ENCODE measurements around the gene KDM3B. TPM values are rescaled to one million over a fixed set of nuclear protein-coding genes. Genes with fewer than 3 reads are reported as not detected.
A peak's percentile ranks its signal among the peaks of the same experiment; 100 is the strongest.
"Not testable (repeated sequence)": the region's sequence is repeated elsewhere in the genome, so short reads cannot be mapped to it uniquely, and the experiment has no call there.

Gene KDM3B
- total RNA-seq, 2 donors from 2014 or later: 61.2 to 85.1 TPM

GRCh38 chr5:138385660-138386059 lies 33.2 kb downstream of the KDM3B start:
- 48% methylated on average over 1 of the region's 1 CpG for WGBS
- H3K27me3 ChIP-seq (replicated peaks; ENCODE audit: insufficient read depth): no peaks in the 10 kb centered on the region
- no peaks in the 10 kb centered on the region for H3K4me1 ChIP-seq (replicated peaks)
- TF ChIP-seq POLR2A (IDR thresholded peaks at IDR 0.05) (no peak), CTCF (IDR thresholded peaks at IDR 0.05) (no peak), POLR2AphosphoS5 (IDR thresholded peaks at IDR 0.05) (no peak)
- no peak overlapping the region for H3K4me3 ChIP-seq
- H3K27ac ChIP-seq: no peak overlapping the region
- no peaks in the 10 kb centered on the region for H3K9me3 ChIP-seq
- DNase-seq (ENCODE audit: low spot score): no peak
- H3K36me3 ChIP-seq: peaks cover 0 to 8% of the 10 kb centered on the region in 2 donors
- intact Hi-C loops (cut with DNase I): no loop called here

DNA sequence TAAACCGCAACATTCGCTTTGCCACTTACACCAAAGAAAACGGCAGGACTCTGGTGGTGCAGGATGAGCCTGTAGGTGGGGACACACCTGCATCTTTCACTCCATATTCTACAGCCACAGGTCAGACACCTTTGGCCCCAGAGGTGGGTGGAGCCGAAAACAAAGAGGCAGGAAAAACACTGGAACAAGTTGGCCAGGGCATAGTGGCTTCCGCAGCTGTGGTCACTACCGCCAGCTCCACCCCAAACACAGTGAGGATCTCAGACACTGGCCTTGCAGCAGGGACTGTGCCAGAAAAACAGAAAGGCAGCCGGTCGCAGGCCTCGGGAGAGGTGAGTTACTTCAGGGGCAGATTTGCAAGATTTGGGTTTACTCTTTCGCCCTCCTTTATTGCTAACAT lies 33.8 kb downstream of the KDM3B start:
- Histone ChIP-seq H3K9me3 (no peaks in the 10 kb centered on the region), H3K27ac (no peak overlapping the region), H3K27me3 (replicated peaks; ENCODE audit: insufficient read depth) (no peaks in the 10 kb centered on the region), H3K4me1 (replicated peaks) (no peaks in the 10 kb centered on the region), H3K4me3 (no peak overlapping the region), H3K36me3 (peaks cover 0 to 3% of the 10 kb centered on the region in 2 donors)
- no peak for TF ChIP-seq POLR2AphosphoS5 (IDR thresholded peaks at IDR 0.05)
- no peak for TF ChIP-seq CTCF (IDR thresholded peaks at IDR 0.05)
- no peak for TF ChIP-seq POLR2A (IDR thresholded peaks at IDR 0.05)
- whole genome bisulfite sequencing: 85% methylated on average over 10 of the region's 10 CpGs
- DNase-seq (ENCODE audit: low spot score): no peak
- intact Hi-C loops (cut with DNase I): no loop called here

- no peak for TF ChIP-seq POLR2A (IDR thresholded peaks at IDR 0.05)
- TF ChIP-seq POLR2AphosphoS5 (IDR thresholded peaks at IDR 0.05): no peak
- TF ChIP-seq CTCF (IDR thresholded peaks at IDR 0.05): no peak
- H3K36me3 ChIP-seq: no peaks in the 10 kb centered on the region
Observed at GRCh38 chr5:138389332-138389731, 36.8 kb downstream of the KDM3B start.

DNA sequence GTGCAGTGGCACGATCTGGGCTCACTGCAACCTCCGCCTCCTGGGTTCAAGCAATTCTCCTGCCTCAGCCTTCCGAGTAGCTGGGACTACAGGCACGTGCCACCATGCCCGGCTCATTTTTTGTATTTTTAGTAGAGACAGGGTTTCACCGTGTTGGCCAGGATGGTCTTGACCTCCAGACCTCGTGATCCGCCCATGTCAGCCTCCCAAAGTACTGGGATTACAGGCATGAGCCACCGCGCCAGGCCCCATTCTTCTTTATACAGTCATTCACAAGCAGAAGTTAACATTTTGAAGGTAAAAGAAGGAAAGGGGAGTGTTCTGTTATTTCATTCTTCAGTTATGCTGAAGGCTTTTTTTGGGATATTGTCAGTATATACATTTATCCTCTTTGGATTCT lies 37.4 kb downstream of the KDM3B start:
- intact Hi-C loops (cut with DNase I); H3K9me3 ChIP-seq; H3K27ac ChIP-seq; H3K4me1 ChIP-seq (replicated peaks); H3K4me3 ChIP-seq; DNase-seq (ENCODE audit: low spot score); H3K27me3 ChIP-seq (replicated peaks; ENCODE audit: insufficient read depth); H3K36me3 ChIP-seq: not testable (repeated sequence)
- 90% methylated on average over 10 of the region's 10 CpGs for WGBS

More at GRCh38 chr5:138389332-138389731, 36.8 kb downstream of the KDM3B start:
- intact Hi-C loops (cut with DNase I): no loop called here
- no peaks in the 10 kb centered on the region for H3K27me3 ChIP-seq (replicated peaks; ENCODE audit: insufficient read depth)
- DNase-seq (ENCODE audit: low spot score): no peak
- H3K4me1 ChIP-seq (replicated peaks): no peaks in the 10 kb centered on the region
- H3K9me3 ChIP-seq: no peaks in the 10 kb centered on the region
- H3K27ac ChIP-seq: peak overlapping the region; percentile 36 to 43
- WGBS: 66% methylated on average over 3 of the region's 3 CpGs
- no peak overlapping the region for H3K4me3 ChIP-seq

GRCh38 chr5:138391859-138392386 lies 39.4 kb downstream of the KDM3B start:
- peak; percentile 36 for DNase-seq (ENCODE audit: low spot score)
- no peaks in the 10 kb centered on the region for H3K4me1 ChIP-seq (replicated peaks)
- H3K27ac ChIP-seq: no peak overlapping the region
- peak; percentile 4 for TF ChIP-seq POLR2AphosphoS5 (IDR thresholded peaks at IDR 0.05)
- TF ChIP-seq CTCF (IDR thresholded peaks at IDR 0.05): no peak
- WGBS: 55% methylated on average over 9 of the region's 9 CpGs
- H3K27me3 ChIP-seq (replicated peaks; ENCODE audit: insufficient read depth): no peaks in the 10 kb centered on the region
- no peaks in the 10 kb centered on the region for H3K9me3 ChIP-seq
- intact Hi-C loops (cut with DNase I): no loop called here
- no peaks in the 10 kb centered on the region for H3K36me3 ChIP-seq
- no peak overlapping the region for H3K4me3 ChIP-seq

Measured in prostate gland (tissue), 2 donors.